ENCODE data around the gene REV1. TPM values are rescaled to one million over a fixed set of nuclear protein-coding genes. Genes with fewer than 3 reads are reported as not detected.

The REV1 gene
- total and polyA plus RNA-seq, 12 donors = 20.9 to 90.8 (median 46.6) TPM

DNA sequence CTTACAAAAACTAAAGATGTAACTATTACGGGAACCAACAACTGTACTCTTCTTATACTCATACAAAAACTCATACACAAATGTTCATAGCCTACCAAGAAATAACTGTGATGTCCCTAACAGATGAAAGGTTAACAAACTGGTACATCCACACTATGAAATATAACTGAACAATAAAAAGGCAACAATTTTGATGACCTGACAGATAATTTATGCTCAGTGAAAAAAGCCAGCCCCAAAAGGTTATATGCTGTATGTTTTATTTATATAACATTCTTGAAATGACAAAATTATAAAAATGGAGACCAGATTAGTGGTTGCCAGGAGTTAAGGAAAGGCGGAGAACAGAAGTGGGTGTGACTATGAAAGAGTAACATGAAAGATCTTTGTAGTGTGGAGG lies 31.3 kb downstream of the REV1 start:
- Histone ChIP-seq H3K4me3 (no peak overlapping the region), H3K36me3 (replicated peaks in 1 of 2) (peaks cover 0 to 34% of the 10 kb centered on the region in 2 donors), H3K9me3 (replicated peaks in 1 of 3) (no peaks in the 10 kb centered on the region), H3K27ac (no peak overlapping the region), H3K4me1 (replicated peaks in 1 of 2) (no peaks in the 10 kb centered on the region), H3K27me3 (no peaks in the 10 kb centered on the region)
- 89 to 97% (median 94%) methylated on average over 2 of the region's 2 CpGs for WGBS, 4 donors
- TF ChIP-seq POLR2A (IDR thresholded peaks at IDR 0.05) = no peak
- TF ChIP-seq, protein P1, sequence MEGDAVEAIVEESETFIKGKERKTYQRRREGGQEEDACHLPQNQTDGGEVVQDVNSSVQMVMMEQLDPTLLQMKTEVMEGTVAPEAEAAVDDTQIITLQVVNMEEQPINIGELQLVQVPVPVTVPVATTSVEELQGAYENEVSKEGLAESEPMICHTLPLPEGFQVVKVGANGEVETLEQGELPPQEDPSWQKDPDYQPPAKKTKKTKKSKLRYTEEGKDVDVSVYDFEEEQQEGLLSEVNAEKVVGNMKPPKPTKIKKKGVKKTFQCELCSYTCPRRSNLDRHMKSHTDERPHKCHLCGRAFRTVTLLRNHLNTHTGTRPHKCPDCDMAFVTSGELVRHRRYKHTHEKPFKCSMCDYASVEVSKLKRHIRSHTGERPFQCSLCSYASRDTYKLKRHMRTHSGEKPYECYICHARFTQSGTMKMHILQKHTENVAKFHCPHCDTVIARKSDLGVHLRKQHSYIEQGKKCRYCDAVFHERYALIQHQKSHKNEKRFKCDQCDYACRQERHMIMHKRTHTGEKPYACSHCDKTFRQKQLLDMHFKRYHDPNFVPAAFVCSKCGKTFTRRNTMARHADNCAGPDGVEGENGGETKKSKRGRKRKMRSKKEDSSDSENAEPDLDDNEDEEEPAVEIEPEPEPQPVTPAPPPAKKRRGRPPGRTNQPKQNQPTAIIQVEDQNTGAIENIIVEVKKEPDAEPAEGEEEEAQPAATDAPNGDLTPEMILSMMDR (IDR thresholded peaks at IDR 0.05) = no peak
- no peak for DNase-seq
- intact Hi-C loops (cut with DNase I) = no loop called here

DNA sequence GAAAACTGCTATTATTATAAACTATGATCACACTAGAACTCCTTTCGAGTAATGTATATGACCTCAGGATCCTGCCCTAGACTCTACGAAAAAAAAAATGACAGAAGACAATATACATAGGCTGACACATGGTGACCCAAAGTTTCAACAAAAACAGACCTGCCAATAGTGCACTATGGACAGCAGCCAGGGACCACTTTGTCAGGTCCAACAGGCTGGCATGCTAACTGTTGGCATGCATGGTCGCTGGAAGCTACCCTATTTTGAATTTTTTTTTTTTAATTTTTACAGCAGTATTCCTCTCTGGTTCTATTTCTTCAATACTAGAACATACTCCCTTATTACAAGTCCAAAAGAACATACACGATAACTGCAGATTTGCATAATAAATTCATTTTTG lies 38.1 kb downstream of the REV1 start:
- WGBS, 4 donors = 80 to 88% (median 84%) methylated on average over 4 of the region's 4 CpGs
- H3K27me3 ChIP-seq = no peaks in the 10 kb centered on the region
- H3K4me3 ChIP-seq = no peak overlapping the region
- intact Hi-C loops (cut with DNase I) = no loop called here
- no peak for DNase-seq
- peaks cover 0 to 48% of the 10 kb centered on the region in 2 donors for H3K36me3 ChIP-seq (replicated peaks in 1 of 2)
- H3K4me1 ChIP-seq (replicated peaks in 1 of 2) = peaks cover 0 to 12% of the 10 kb centered on the region in 2 donors
- no peak overlapping the region for H3K27ac ChIP-seq
- no peak for TF ChIP-seq POLR2A (IDR thresholded peaks at IDR 0.05)
- TF ChIP-seq, protein P1 (IDR thresholded peaks at IDR 0.05) = no peak
- no peaks in the 10 kb centered on the region for H3K9me3 ChIP-seq (replicated peaks in 1 of 3)

DNA sequence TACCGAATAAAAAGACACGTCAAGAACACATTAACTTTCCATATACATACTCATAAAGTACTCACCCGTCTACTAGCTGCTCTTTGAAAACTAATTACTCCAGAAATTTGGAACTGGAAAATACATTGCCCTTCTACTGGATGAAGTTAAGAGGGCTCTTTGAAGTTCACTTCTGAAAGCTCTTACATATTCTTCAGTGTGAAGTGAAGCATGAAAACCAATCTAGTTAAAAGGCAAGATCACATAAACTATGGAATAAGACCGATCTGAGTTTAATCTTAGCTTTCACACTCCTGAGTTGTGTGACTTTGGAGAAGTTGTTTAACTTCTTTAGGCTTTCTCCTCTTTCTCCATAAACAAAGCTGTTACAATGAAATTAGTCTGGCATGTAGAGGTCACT lies 38.5 kb downstream of the REV1 start:
- Histone ChIP-seq H3K9me3 (replicated peaks in 1 of 3) (no peaks in the 10 kb centered on the region), H3K36me3 (replicated peaks in 1 of 2) (peaks cover 0 to 44% of the 10 kb centered on the region in 2 donors), H3K4me3 (no peak overlapping the region), H3K27me3 (no peaks in the 10 kb centered on the region), H3K27ac (no peak overlapping the region), H3K4me1 (replicated peaks in 1 of 2) (peaks cover 0 to 12% of the 10 kb centered on the region in 2 donors)
- TF ChIP-seq POLR2A (IDR thresholded peaks at IDR 0.05) = no peak
- TF ChIP-seq, protein P1 (IDR thresholded peaks at IDR 0.05) = no peak
- WGBS, 4 donors = 76 to 84% (median 79%) methylated on average over 4 of the region's 4 CpGs
- intact Hi-C loops (cut with DNase I) = no loop called here
- no peak for DNase-seq

DNA sequence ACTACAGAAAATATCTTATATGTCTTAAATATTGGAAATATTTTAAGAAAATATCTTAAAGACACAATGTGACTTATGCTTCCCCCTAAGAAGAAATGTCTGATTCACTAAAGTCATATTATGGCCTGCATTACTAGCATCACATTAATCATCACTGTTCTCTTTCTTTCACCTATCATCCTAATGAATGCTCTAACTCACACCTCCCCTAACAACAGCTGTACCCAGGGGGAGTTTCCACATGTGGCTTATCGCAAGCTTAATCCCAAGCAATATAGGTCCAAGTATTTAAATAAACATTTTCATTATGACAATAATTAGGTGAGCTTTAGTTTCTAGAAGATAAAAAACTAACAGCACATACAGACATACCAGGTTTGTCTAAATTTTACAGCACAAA lies 39.6 kb downstream of the REV1 start:
- 80 to 97% (median 85%) methylated on average over 1 of the region's 1 CpG for WGBS, 4 donors
- intact Hi-C loops (cut with DNase I) = no loop called here
- TF ChIP-seq POLR2A (IDR thresholded peaks at IDR 0.05) = no peak
- TF ChIP-seq, protein P1 (IDR thresholded peaks at IDR 0.05) = no peak
- no peak for DNase-seq
- Histone ChIP-seq H3K36me3 (replicated peaks in 1 of 2) (peaks cover 0 to 34% of the 10 kb centered on the region in 2 donors), H3K27me3 (no peaks in the 10 kb centered on the region), H3K4me3 (no peak overlapping the region), H3K9me3 (replicated peaks in 1 of 3) (no peaks in the 10 kb centered on the region), H3K27ac (no peak overlapping the region), H3K4me1 (replicated peaks in 1 of 2) (peaks cover 0 to 12% of the 10 kb centered on the region in 2 donors)

Data from adrenal gland (tissue), 12 donors.